ENCODE results near the gene GBP1. TPM values are rescaled to one million over a fixed set of nuclear protein-coding genes. Genes with fewer than 3 reads are reported as not detected.

The GBP1 gene
- total RNA-seq (10 to 100 TPM; 24.1 to 72.1 (median 31.0) TPM), polyA plus RNA-seq (10 to 100 TPM in 2 of 3 donors, 1 to 10 TPM in 1; 4.2 to 45.6 (median 11.1) TPM)

DNA sequence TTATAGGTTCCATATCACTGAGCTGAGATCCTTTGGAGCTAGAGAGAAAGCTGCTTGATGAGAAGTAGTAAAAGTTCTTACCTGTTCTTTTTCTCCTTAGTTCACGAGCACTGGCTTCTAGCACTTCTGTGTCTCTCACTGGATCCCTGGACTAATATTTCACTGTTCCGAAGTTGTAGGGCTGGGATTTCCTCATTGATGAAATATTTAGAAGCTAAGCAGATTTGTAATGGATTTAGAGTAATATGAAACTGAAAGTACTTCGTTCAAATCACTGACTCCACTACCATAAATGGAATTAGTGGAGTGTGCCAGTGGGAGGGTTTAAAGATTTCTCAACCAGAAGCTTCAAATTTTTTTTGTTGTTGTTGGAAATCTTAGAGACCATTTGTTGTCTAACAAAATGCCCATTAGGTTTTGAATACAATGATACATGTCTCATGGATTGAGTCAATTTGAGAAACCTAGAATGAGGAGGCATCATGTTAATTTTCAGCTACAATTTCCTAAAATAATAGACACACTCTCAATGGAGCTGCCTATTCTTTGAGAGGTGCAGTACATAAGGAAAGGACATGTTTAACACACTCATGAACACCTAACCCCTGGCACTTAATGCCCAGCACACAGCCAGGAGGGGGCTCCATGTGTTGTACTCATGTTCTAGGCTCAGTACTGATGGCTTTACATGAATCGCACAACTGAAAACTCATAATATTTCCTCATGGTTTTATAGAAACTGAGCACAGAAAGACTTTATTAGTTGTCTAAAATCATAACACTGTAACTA, at the start of gene GBP1:
Gene GBP1 (minus strand): TSS at position 130 of the 790 bp plus-strand sequence. CDS start 1,974 bp downstream, outside the sequence.
- Histone ChIP-seq H3K4me3 (peak within 1 kb of the TSS; percentile 35 to 63 (median 54)), H3K9me3 (no peaks in the 10 kb centered on the region), H3K27me3 (no peaks in the 10 kb centered on the region), H3K36me3 (peaks cover 0 to 9% (median 0%) of the 10 kb centered on the region in 4 donors), H3K4me1 (peaks cover 0 to 41% (median 25%) of the 10 kb centered on the region in 4 donors), H3K27ac (peak within 1 kb of the TSS; percentile 82 to 91 (median 88))
- intact Hi-C loops (cut with DNase I): no loop called here
- WGBS, 2 donors: 23 to 24% methylated on average over 4 of the region's 4 CpGs
- peak; percentile 48 to 74 (median 58) for TF ChIP-seq POLR2AphosphoS5 (IDR thresholded peaks at IDR 0.05)
- TF ChIP-seq, protein P1, sequence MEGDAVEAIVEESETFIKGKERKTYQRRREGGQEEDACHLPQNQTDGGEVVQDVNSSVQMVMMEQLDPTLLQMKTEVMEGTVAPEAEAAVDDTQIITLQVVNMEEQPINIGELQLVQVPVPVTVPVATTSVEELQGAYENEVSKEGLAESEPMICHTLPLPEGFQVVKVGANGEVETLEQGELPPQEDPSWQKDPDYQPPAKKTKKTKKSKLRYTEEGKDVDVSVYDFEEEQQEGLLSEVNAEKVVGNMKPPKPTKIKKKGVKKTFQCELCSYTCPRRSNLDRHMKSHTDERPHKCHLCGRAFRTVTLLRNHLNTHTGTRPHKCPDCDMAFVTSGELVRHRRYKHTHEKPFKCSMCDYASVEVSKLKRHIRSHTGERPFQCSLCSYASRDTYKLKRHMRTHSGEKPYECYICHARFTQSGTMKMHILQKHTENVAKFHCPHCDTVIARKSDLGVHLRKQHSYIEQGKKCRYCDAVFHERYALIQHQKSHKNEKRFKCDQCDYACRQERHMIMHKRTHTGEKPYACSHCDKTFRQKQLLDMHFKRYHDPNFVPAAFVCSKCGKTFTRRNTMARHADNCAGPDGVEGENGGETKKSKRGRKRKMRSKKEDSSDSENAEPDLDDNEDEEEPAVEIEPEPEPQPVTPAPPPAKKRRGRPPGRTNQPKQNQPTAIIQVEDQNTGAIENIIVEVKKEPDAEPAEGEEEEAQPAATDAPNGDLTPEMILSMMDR (IDR thresholded peaks at IDR 0.05): no peak
- TF ChIP-seq EP300 (IDR thresholded peaks at IDR 0.05): peak in 2 of 4 donors; percentile 3 to 6
- peak in 1 of 2 donors; percentile 30 for TF ChIP-seq POLR2A (IDR thresholded peaks at IDR 0.05)
- no peak for DNase-seq

DNA sequence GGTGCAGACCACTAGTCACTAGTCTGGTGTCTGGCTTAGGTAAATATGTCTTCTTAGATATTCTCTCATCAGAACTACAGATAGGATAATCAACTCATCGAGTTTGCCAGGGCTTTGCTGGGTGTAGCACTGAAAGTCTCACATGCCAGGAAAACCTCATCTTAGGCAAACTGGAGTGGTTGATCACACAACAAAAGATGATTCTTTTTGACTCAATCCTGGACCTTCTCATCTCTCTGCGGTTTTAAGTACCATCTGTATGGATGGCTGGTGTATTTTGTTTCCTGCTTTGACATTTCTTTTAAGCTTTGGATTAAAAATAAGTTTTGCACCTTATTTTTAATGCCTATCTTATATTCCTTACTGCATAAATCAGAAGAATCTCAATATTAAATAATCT, 49.7 kb upstream of the GBP1 start:
- Histone ChIP-seq H3K36me3 (peaks cover 50 to 100% (median 71%) of the 10 kb centered on the region in 4 donors), H3K9me3 (no peaks in the 10 kb centered on the region), H3K4me1 (no peaks in the 10 kb centered on the region), H3K4me3 (no peak overlapping the region), H3K27ac (no peak overlapping the region), H3K27me3 (no peaks in the 10 kb centered on the region)
- 80 to 81% methylated on average over 2 of the region's 2 CpGs for WGBS, 2 donors
- intact Hi-C loops (cut with DNase I): no loop called here
- TF ChIP-seq POLR2AphosphoS5 (IDR thresholded peaks at IDR 0.05) (no peak), EP300 (IDR thresholded peaks at IDR 0.05) (no peak), POLR2A (IDR thresholded peaks at IDR 0.05) (no peak)
- TF ChIP-seq, protein P1 (IDR thresholded peaks at IDR 0.05): no peak
- no peak for DNase-seq

DNA sequence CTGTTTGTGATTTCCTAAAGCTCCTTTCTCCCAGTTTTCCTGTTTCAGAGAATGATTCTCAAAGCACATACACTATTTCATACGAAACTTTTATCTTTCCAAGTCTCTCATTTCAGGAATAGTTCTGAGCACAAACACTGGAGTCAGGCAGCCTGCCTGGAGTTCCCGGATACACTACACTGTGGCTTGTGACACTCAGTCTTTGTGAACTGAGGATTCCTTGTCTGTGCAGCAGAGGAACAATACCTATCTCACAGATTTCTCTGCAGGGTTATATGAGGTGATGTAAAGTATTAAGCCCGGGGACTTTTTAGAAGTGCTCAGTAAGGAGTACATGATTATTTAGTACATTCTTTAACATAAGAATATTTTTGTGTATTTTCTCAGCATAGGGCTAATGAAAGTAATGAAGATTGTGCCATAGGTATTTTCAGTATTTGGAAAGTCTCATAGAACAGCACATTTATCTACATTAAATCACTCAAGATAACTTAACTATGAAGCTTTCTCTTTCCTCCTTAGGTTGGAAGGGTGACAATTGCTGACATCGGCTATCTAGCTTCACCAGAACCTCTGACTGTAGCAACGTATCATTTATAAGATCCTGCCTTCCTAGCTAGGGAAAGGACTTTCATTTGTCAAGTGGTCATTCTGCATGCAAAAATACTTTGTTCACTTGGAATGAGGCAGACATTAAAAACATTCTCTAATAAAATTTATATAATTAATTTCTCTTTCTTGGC, 48.0 kb upstream of the GBP1 start:
- TF ChIP-seq POLR2AphosphoS5 (IDR thresholded peaks at IDR 0.05): no peak
- no peak for TF ChIP-seq EP300 (IDR thresholded peaks at IDR 0.05)
- TF ChIP-seq, protein P1 (IDR thresholded peaks at IDR 0.05): no peak
- TF ChIP-seq POLR2A (IDR thresholded peaks at IDR 0.05): no peak
- intact Hi-C loops (cut with DNase I): no loop called here
- Histone ChIP-seq H3K4me1 (no peaks in the 10 kb centered on the region), H3K36me3 (peaks cover 46 to 100% (median 69%) of the 10 kb centered on the region in 4 donors), H3K4me3 (no peak overlapping the region), H3K9me3 (no peaks in the 10 kb centered on the region), H3K27ac (peak overlapping the region in 2 of 4 donors; percentile 12 to 17), H3K27me3 (no peaks in the 10 kb centered on the region)
- DNase-seq: no peak
- 89 to 90% methylated on average over 5 of the region's 5 CpGs for WGBS, 2 donors

DNA sequence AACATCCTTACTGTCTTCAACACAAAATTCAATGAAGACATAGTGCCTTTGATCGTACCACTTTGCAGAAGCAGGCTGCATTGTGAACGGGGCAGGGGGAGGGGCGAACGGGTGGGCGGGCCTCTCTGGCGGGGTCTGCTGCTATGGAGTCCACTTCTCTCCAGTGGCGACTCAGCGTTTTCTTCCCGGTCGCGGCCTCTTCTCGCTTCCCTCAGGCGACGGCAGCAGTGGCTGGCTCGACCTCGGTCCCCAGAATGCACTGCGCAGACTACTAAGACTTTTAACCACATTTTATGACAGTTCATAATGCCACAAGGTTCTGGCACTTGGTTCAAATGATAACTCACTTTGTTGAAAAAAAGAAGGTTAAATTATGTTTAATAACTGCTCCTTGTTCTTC, 39.7 kb upstream of the GBP1 start:
- no peaks in the 10 kb centered on the region for H3K4me1 ChIP-seq
- H3K36me3 ChIP-seq: peaks cover 11 to 63% (median 37%) of the 10 kb centered on the region in 4 donors
- 96 to 97% methylated on average over 17 of the region's 17 CpGs for WGBS, 2 donors
- no peaks in the 10 kb centered on the region for H3K27me3 ChIP-seq
- TF ChIP-seq POLR2AphosphoS5 (IDR thresholded peaks at IDR 0.05): no peak
- no peak for DNase-seq
- no peak overlapping the region for H3K4me3 ChIP-seq
- no peaks in the 10 kb centered on the region for H3K9me3 ChIP-seq
- intact Hi-C loops (cut with DNase I): no loop called here
- H3K27ac ChIP-seq: no peak overlapping the region

- H3K4me3 ChIP-seq: no peak overlapping the region
- H3K9me3 ChIP-seq: no peaks in the 10 kb centered on the region
- TF ChIP-seq, protein P1 (IDR thresholded peaks at IDR 0.05): no peak
- TF ChIP-seq POLR2AphosphoS5 (IDR thresholded peaks at IDR 0.05) (no peak), EP300 (IDR thresholded peaks at IDR 0.05) (no peak), POLR2A (IDR thresholded peaks at IDR 0.05) (no peak)
- peaks cover 10 to 58% (median 31%) of the 10 kb centered on the region in 4 donors for H3K36me3 ChIP-seq
- no peaks in the 10 kb centered on the region for H3K4me1 ChIP-seq
- H3K27ac ChIP-seq: no peak overlapping the region
- H3K27me3 ChIP-seq: no peaks in the 10 kb centered on the region
- DNase-seq: no peak
- intact Hi-C loops (cut with DNase I): no loop called here
- 83 to 91% methylated on average over 2 of the region's 2 CpGs for WGBS, 2 donors
Measured at GRCh38 chr1:89104147-89104546, 39.1 kb upstream of the GBP1 start.
